K562 (cell line): Measurements from ENCODE around the gene EMC9. TPM values are rescaled to one million over a fixed set of nuclear protein-coding genes. Genes with fewer than 3 reads are reported as not detected.

Experiments used
- ARHGAP35 ChIP-seq: fragments of 450-650 bp; IDR thresholded peaks from 2 replicates; pipeline ENCODE4 v1.6.1; 2018; ENCODE audit not compliant: partially characterized antibody
- ARID4B ChIP-seq: sonication (generic); formaldehyde crosslinking; IDR thresholded peaks from 2 replicates; pipeline ENCODE4 v1.8.0; 2022; ENCODE audit warnings: mild to moderate bottlenecking, missing genetic modification reagents
- BDP1 ChIP-seq: IDR thresholded peaks from 3 replicates; pipeline ENCODE4 v1.6.1; 2011; ENCODE audit not compliant: insufficient read length, insufficient read depth
- ELK3 ChIP-seq: fragments of 450-650 bp; formaldehyde crosslinking; IDR thresholded peaks from 2 replicates; pipeline ENCODE4 v1.4.0; 2020; ENCODE audit warnings: mild to moderate bottlenecking
- HNRNPK ChIP-seq: fragments of 200-400 bp; formaldehyde crosslinking; IDR thresholded peaks from one replicate; pipeline ENCODE4 v1.6.1; 2018; ENCODE audit warnings: mild to moderate bottlenecking, low read depth, low read length; ENCODE audit not compliant: poor library complexity, severe bottlenecking
- ILK ChIP-seq: fragments of 450-650 bp; IDR thresholded peaks from 2 replicates; pipeline ENCODE4 v1.6.1; 2016; ENCODE audit warnings: missing genetic modification characterization, low read depth, mild to moderate bottlenecking, missing compliant biosample characterization, moderate library complexity, borderline replicate concordance
- MAFF ChIP-seq: IDR thresholded peaks from 2 replicates; pipeline ENCODE4 v1.6.1; 2012; ENCODE audit warnings: low read length, improper control_type of control experiment
- MEIS2 ChIP-seq: fragments of 450-650 bp; IDR thresholded peaks from 2 replicates; pipeline ENCODE4 v1.6.1; 2014; ENCODE audit warnings: mild to moderate bottlenecking; ENCODE audit not compliant: partially characterized antibody
- NCOR1 ChIP-seq: fragments of 450-650 bp; IDR thresholded peaks from 2 replicates; pipeline ENCODE4 v1.6.1; 2016; ENCODE audit warnings: mild to moderate bottlenecking, moderate library complexity
- NFIC ChIP-seq: fragments of 450-650 bp; IDR thresholded peaks from 2 replicates; pipeline ENCODE4 v1.6.1; 2017; ENCODE audit warnings: mild to moderate bottlenecking, inconsistent platforms
- SETDB1 ChIP-seq: IDR thresholded peaks from one replicate; pipeline ENCODE4 v1.6.1; 2012; ENCODE audit warnings: low read length, control low read depth, inconsistent platforms
- SMAD3 ChIP-seq: fragments of 450-650 bp; formaldehyde crosslinking; conservative IDR thresholded peaks from 2 replicates; pipeline ENCODE4 v1.4.0; 2020; ENCODE audit warnings: mild to moderate bottlenecking
- TARDBP ChIP-seq: fragments of 450-650 bp; IDR thresholded peaks from 2 replicates; pipeline ENCODE4 v1.6.1; 2016
- TFAP4 ChIP-seq: sonication (generic); formaldehyde crosslinking; IDR thresholded peaks from 2 replicates; pipeline ENCODE4 v1.8.0; 2022; ENCODE audit warnings: missing genetic modification reagents, mild to moderate bottlenecking, moderate library complexity, borderline replicate concordance
- ZNF354B ChIP-seq: fragments of 250-450 bp; sonication (Bioruptor Pico); IDR thresholded peaks from 2 replicates; pipeline ENCODE4 v1.4.0; 2020
- ZNF561 ChIP-seq: fragments of 450-650 bp; formaldehyde crosslinking; conservative IDR thresholded peaks from 2 replicates; pipeline ENCODE4 v1.4.0; 2020; ENCODE audit warnings: mild to moderate bottlenecking, moderate library complexity
- polyA plus RNA-seq, 8 experiments: library from polyadenylated mRNA; depleted of rRNA in 4 of 8; stranded (reverse) in 5 of 8; unstranded in 3 of 8; fragments of >200 nt; fragmentation: Nextera tagmentation in 2 of 8; fragmentation: Illumina TruSeq in 1 of 8; extraction: Ambion mirVana in 2 of 8; extraction: Trizol in 1 of 8; gene quantifications; 2 replicates each; pipeline versions ENCODE4 v1.2.1 to v1.2.3, GENCODE V29; 2011 to 2014; ENCODE audit warnings: inconsistent platforms in 1 of 8, missing spikeins in 1 of 8
- total RNA-seq, 7 experiments: library from RNA; depleted of rRNA in 6 of 7; stranded (reverse); fragments of >200 nt in 6 of 7; fragmentation: Illumina TruSeq in 2 of 7; extraction: Trizol in 2 of 7; gene quantifications; 2 replicates each; pipeline versions ENCODE4 v1.2.1 to v1.2.3, GENCODE V29; 2011 to 2021; ENCODE audit warnings: low replicate concordance in 1 of 7
- TF ChIP-seq, protein P1 (sequence below): sonication (generic); formaldehyde crosslinking; IDR thresholded peaks from 2 replicates; pipeline ENCODE4 v1.8.0; 2022; ENCODE audit warnings: mild to moderate bottlenecking, missing genetic modification reagents, borderline replicate concordance

Gene EMC9
- total and polyA plus RNA-seq, 9 of the 15 experiments (the other 6 are each of a cell fraction or from before 2014, with no cell fraction given): 3.1 to 13.2 (median 7.8) TPM

GRCh38 chr14:24093901-24094840, 47.2 kb downstream of the EMC9 start, which contains the start of gene PCK2 (continued):
- peak; percentile 69 for TF ChIP-seq TFAP4
- no peak; the same call in 1 of the 2 replicates for TF ChIP-seq NFIC
- no peak for TF ChIP-seq SETDB1
- no peak; the same call in 1 of the 2 replicates for TF ChIP-seq ARID4B (CRISPR knock-in tag)
- no peak for TF ChIP-seq ZNF561 (CRISPR knock-in tag)
- no peak for TF ChIP-seq ZNF354B
- no peak for TF ChIP-seq HNRNPK
- TF ChIP-seq ILK (tag): no peak
- TF ChIP-seq SMAD3 (CRISPR knock-in tag): no peak
- no peak for TF ChIP-seq TARDBP
- TF ChIP-seq ARHGAP35: no peak
- TF ChIP-seq ELK3 (CRISPR knock-in tag): no peak
- TF ChIP-seq, protein P1, sequence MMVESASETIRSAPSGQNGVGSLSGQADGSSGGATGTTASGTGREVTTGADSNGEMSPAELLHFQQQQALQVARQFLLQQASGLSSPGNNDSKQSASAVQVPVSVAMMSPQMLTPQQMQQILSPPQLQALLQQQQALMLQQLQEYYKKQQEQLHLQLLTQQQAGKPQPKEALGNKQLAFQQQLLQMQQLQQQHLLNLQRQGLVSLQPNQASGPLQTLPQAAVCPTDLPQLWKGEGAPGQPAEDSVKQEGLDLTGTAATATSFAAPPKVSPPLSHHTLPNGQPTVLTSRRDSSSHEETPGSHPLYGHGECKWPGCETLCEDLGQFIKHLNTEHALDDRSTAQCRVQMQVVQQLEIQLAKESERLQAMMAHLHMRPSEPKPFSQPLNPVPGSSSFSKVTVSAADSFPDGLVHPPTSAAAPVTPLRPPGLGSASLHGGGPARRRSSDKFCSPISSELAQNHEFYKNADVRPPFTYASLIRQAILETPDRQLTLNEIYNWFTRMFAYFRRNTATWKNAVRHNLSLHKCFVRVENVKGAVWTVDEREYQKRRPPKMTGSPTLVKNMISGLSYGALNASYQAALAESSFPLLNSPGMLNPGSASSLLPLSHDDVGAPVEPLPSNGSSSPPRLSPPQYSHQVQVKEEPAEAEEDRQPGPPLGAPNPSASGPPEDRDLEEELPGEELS (CRISPR knock-in tag): no peak; the same call in 1 of the 2 replicates
- TF ChIP-seq MAFF: no peak
- TF ChIP-seq BDP1: no peak
- TF ChIP-seq NCOR1: 0 out of 2 replicates have a peak, but pooled peaks have one; percentile 4
- no peak for TF ChIP-seq MEIS2
